Esophagus muscularis mucosa (tissue), 3 donors: ENCODE data around the gene NKX3-2.

Source experiments
- POLR2A ChIP-seq: fragments of 450-650 bp; IDR thresholded peaks from one replicate; pipeline ENCODE4 v1.6.1; 2017; ENCODE audit warnings: antibody characterized with exemption, moderate library complexity, mild to moderate bottlenecking, low read depth
- POLR2AphosphoS5 ChIP-seq, 2 donors: sonication (generic); formaldehyde crosslinking; IDR thresholded peaks; one replicate each; pipeline ENCODE4 v1.6.1; 2017; ENCODE audit warnings: antibody characterized with exemption in 2 of 2
- TF ChIP-seq, protein P1 (sequence below), 3 experiments: fragments of 200-600 bp in 2 of 3; fragments of 450-650 bp in 1 of 3; sonication (generic) in 2 of 3; IDR thresholded peaks; one replicate each; pipeline ENCODE4 v1.5.1; 2017 to 2019; ENCODE audit warnings: antibody characterized with exemption in 3 of 3, mild to moderate bottlenecking in 2 of 3, moderate library complexity in 1 of 3

DNA sequence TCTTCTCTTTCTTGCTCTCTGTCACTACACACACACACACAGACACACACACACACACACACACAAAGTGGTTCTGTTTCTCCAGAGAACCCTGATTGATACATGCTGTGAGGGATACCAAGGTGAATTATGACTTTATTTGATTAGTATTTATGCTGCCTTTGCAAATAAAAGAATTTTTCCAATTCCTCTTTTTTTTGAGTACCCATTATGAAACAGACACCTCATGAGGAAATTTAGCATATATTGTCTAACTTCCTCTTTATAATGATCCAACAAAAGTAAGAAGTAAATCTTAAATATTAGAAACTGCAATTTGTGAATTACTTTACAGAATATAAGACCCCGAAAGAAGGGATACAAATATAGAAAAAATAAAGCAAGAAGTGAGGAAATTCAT, 45.8 kb downstream of the NKX3-2 start:
- TF ChIP-seq, protein P1, sequence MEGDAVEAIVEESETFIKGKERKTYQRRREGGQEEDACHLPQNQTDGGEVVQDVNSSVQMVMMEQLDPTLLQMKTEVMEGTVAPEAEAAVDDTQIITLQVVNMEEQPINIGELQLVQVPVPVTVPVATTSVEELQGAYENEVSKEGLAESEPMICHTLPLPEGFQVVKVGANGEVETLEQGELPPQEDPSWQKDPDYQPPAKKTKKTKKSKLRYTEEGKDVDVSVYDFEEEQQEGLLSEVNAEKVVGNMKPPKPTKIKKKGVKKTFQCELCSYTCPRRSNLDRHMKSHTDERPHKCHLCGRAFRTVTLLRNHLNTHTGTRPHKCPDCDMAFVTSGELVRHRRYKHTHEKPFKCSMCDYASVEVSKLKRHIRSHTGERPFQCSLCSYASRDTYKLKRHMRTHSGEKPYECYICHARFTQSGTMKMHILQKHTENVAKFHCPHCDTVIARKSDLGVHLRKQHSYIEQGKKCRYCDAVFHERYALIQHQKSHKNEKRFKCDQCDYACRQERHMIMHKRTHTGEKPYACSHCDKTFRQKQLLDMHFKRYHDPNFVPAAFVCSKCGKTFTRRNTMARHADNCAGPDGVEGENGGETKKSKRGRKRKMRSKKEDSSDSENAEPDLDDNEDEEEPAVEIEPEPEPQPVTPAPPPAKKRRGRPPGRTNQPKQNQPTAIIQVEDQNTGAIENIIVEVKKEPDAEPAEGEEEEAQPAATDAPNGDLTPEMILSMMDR (IDR thresholded peaks at IDR 0.05) = no peak
- no peak for TF ChIP-seq POLR2A
- TF ChIP-seq POLR2AphosphoS5 (IDR thresholded peaks at IDR 0.05) = no peak
